ENCODE data around the gene SGSM1. TPM values are rescaled to one million over a fixed set of nuclear protein-coding genes. Genes with fewer than 3 reads are reported as not detected.
A peak's percentile ranks its signal among the peaks of the same experiment; 100 is the strongest.

The SGSM1 gene
- total RNA-seq, 4 donors from 2014 or later, result 1.4 to 3.3 (median 2.1) TPM

DNA sequence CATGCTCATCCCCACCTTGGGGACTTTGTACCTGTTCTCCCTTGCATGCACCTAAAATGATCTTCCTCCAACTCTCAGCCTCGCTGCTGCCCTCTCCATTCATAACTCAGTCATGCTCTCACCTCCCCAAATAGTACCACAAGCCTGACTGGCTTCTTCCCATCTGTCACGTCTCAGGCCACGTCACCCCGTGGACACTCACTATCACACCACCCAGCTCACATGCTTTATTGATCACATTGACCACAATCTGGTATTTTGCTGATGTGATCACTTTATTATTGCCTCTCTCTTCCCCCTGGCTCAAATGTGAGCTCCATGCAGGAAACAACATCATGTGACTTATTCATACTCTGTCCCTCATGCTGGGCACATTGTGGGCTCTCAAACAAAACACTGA lies 9.2 kb upstream of the SGSM1 start:
- no peak overlapping the region for H3K27ac ChIP-seq
- H3K4me3 ChIP-seq, result no peak overlapping the region
- no peaks in the 10 kb centered on the region for H3K9me3 ChIP-seq
- no peaks in the 10 kb centered on the region for H3K36me3 ChIP-seq
- TF ChIP-seq, protein P1, sequence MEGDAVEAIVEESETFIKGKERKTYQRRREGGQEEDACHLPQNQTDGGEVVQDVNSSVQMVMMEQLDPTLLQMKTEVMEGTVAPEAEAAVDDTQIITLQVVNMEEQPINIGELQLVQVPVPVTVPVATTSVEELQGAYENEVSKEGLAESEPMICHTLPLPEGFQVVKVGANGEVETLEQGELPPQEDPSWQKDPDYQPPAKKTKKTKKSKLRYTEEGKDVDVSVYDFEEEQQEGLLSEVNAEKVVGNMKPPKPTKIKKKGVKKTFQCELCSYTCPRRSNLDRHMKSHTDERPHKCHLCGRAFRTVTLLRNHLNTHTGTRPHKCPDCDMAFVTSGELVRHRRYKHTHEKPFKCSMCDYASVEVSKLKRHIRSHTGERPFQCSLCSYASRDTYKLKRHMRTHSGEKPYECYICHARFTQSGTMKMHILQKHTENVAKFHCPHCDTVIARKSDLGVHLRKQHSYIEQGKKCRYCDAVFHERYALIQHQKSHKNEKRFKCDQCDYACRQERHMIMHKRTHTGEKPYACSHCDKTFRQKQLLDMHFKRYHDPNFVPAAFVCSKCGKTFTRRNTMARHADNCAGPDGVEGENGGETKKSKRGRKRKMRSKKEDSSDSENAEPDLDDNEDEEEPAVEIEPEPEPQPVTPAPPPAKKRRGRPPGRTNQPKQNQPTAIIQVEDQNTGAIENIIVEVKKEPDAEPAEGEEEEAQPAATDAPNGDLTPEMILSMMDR (IDR thresholded peaks at IDR 0.05), result no peak
- TF ChIP-seq POLR2A (IDR thresholded peaks at IDR 0.05), result no peak
- no peaks in the 10 kb centered on the region for H3K27me3 ChIP-seq
- no peak for DNase-seq
- peaks cover 0 to 4% (median 0%) of the 10 kb centered on the region in 4 donors for H3K4me1 ChIP-seq

DNA sequence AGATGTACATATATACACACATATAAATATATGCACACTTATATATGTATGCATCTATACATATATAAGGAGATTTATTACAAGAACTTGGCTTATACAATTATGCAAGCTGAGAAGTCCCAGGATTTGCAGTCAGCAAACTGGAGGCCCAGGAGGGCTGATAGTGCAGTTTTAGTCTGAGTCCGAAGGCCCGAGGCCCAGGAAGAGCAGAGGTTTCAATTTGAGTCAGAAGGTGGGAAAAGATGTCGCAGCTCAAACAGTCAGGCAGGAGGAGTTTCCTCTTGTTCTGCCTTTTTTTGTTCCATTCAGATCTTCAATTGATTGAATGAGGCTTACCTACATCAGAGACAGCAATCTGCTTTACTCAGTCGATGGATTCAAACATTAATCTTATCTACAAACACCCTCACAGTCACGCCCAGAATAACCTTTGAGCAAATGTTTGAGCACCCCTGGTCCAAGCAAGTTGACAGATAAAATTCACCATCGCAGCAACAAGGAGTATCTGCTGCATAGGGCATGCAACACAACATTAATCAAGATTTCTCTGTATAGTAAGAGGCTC lies 4.0 kb upstream of the SGSM1 start:
- no peak overlapping the region for H3K27ac ChIP-seq
- no peak overlapping the region for H3K4me3 ChIP-seq
- DNase-seq, result no peak
- no peak for TF ChIP-seq POLR2A (IDR thresholded peaks at IDR 0.05)
- TF ChIP-seq, protein P1 (IDR thresholded peaks at IDR 0.05), result no peak
- H3K36me3 ChIP-seq, result no peaks in the 10 kb centered on the region
- H3K27me3 ChIP-seq, result no peaks in the 10 kb centered on the region
- peaks cover 0 to 5% (median 0%) of the 10 kb centered on the region in 4 donors for H3K9me3 ChIP-seq
- H3K4me1 ChIP-seq, result peaks cover 0 to 7% (median 0%) of the 10 kb centered on the region in 4 donors

DNA sequence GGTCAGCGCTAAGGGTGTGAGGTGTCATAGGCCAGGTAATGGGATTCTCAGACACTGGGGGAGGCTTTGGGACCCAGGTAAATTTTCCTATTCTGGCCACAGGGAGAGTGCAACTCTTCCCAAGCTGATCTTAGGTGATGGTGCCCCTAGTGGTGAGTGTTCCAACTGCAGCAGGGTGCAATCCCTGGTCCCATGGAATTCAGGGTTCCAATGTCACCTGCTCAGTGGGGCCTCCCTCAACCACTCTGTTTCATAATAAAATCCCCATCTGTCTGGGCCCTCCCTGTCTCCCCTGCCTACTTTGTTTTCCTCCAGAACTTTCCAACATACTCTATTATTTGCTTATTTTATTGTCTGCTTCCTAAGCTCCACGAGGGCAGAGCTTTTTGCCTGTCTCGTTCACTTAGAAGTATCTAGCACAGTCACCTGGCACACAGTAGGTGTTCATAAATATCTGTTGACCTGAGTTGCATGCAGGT lies 2.9 kb upstream of the SGSM1 start:
- no peak overlapping the region for H3K4me3 ChIP-seq
- no peak overlapping the region for H3K27ac ChIP-seq
- peaks cover 0 to 7% (median 0%) of the 10 kb centered on the region in 4 donors for H3K4me1 ChIP-seq
- TF ChIP-seq POLR2A (IDR thresholded peaks at IDR 0.05), result no peak
- TF ChIP-seq, protein P1 (IDR thresholded peaks at IDR 0.05), result peak; percentile 67 to 84 (median 72)
- no peaks in the 10 kb centered on the region for H3K36me3 ChIP-seq
- peaks cover 0 to 5% (median 0%) of the 10 kb centered on the region in 4 donors for H3K9me3 ChIP-seq
- no peaks in the 10 kb centered on the region for H3K27me3 ChIP-seq
- DNase-seq, result peak; percentile 48 to 79 (median 72)

DNA sequence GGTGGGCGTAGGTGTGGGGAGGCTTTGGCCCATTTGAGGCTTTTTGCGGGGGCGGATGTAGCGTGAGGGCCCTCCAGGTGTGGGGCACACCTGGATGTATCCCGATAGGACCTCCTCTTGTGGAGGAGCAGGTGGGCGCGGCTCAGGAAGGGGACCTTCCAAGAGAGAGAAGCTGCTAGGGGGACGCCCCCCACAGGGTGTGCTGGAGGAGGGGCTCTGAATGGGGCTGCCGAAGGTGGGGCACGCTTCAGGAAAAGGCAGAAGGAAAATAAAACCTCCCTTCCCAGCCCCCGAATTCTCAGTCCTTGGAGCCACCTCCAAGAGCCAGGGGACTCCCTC lies 621 bp downstream of the SGSM1 start:
- Histone ChIP-seq H3K27me3 (no peaks in the 10 kb centered on the region), H3K36me3 (no peaks in the 10 kb centered on the region), H3K4me3 (peak overlapping the region; percentile 48 to 67 (median 61)), H3K4me1 (peaks cover 0 to 5% (median 0%) of the 10 kb centered on the region in 4 donors), H3K9me3 (peaks cover 0 to 5% (median 0%) of the 10 kb centered on the region in 4 donors), H3K27ac (peak overlapping the region; percentile 38 to 70 (median 46))
- no peak for DNase-seq
- TF ChIP-seq POLR2A (IDR thresholded peaks at IDR 0.05), result no peak
- TF ChIP-seq, protein P1 (IDR thresholded peaks at IDR 0.05), result no peak

DNA sequence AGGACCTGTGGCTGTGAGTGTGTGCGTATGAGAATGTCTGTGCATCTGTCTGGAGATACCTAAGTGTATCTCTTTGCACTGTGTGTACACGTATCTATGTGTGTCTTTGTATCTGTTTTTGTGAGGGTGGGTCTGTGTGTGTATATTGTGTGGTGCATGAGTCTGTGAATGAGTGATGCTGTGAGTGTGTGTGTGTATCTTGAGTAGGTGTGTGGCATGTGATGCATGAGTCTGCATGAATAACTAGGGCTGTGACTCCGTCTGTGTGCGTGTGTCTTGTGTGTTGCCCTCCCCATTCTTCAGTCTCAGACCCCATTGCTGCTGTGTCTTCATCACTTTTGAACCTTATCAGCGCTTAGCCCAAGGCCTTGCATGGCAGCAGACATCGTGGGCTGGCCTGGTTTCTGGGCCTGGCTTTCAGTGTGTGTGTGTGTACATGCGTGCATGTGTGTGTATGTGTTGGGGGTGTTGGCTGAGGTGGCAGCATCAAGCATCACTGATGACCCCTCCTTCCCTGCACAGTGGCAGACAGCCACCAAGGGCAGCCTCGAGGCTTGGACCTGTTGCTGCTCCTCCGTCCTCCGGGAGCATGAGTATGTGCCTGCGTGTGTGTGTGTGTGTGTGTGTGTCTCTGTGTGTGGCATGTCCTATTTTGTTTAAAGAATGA lies 1.4 kb downstream of the SGSM1 start:
- H3K27me3 ChIP-seq, result no peaks in the 10 kb centered on the region
- no peak overlapping the region for H3K4me3 ChIP-seq
- no peak for TF ChIP-seq POLR2A (IDR thresholded peaks at IDR 0.05)
- TF ChIP-seq, protein P1 (IDR thresholded peaks at IDR 0.05), result no peak
- peaks cover 0 to 5% (median 0%) of the 10 kb centered on the region in 4 donors for H3K9me3 ChIP-seq
- H3K4me1 ChIP-seq, result no peaks in the 10 kb centered on the region
- H3K27ac ChIP-seq, result no peak overlapping the region
- DNase-seq, result no peak
- no peaks in the 10 kb centered on the region for H3K36me3 ChIP-seq
